Endodermal cell (in vitro differentiated cells): ENCODE measurements around the gene ADTRP. TPM values are rescaled to one million over a fixed set of nuclear protein-coding genes. Genes with fewer than 3 reads are reported as not detected.

Experiments used
- DNase-seq: peaks from one replicate; pipeline ENCODE4 v3.0.0-alpha.2; 2017
- H3K27ac ChIP-seq: 2 replicates; pipeline ENCODE4 v1.5.1; 2013; ENCODE audit warnings: mild to moderate bottlenecking, low read depth, low read length, moderate library complexity
- H3K27me3 ChIP-seq: 2 replicates; pipeline ENCODE4 v1.6.1; 2013; ENCODE audit warnings: mild to moderate bottlenecking, low read length, moderate library complexity; ENCODE audit not compliant: insufficient read depth, control insufficient read depth, poor library complexity, severe bottlenecking
- H3K36me3 ChIP-seq: 2 replicates; pipeline ENCODE4 v1.7.0; 2013; ENCODE audit warnings: mild to moderate bottlenecking, low read length, moderate library complexity; ENCODE audit not compliant: control insufficient read depth, insufficient read depth
- H3K4me1 ChIP-seq: one replicate; pipeline ENCODE4 v1.7.0; 2013; ENCODE audit warnings: low read length; ENCODE audit not compliant: control insufficient read depth, insufficient read depth
- H3K4me3 ChIP-seq: 2 replicates; pipeline ENCODE4 v1.5.1; 2013; ENCODE audit warnings: mild to moderate bottlenecking, low read length, moderate library complexity
- H3K9ac ChIP-seq: 2 replicates; pipeline ENCODE4 v1.6.1; 2013; ENCODE audit warnings: mild to moderate bottlenecking, low read length, moderate library complexity; ENCODE audit not compliant: poor library complexity, severe bottlenecking; ENCODE audit errors: extremely low read depth
- H3K9me3 ChIP-seq: 2 replicates; pipeline ENCODE4 v1.6.1; 2013; ENCODE audit warnings: mild to moderate bottlenecking, low read length, moderate library complexity; ENCODE audit not compliant: control insufficient read depth
- H3K27ac Mint-ChIP-seq: 2 replicates; pipeline ENCODE4 v1.8.0; 2020; ENCODE audit warnings: mixed read lengths
- H3K27me3 Mint-ChIP-seq: 2 replicates; pipeline ENCODE4 v1.8.0; 2021; ENCODE audit warnings: mild to moderate bottlenecking, mixed read lengths; ENCODE audit not compliant: insufficient read depth
- H3K36me3 Mint-ChIP-seq: 2 replicates; pipeline ENCODE4 v1.8.0; 2020; ENCODE audit warnings: low read depth, mixed read lengths
- H3K4me1 Mint-ChIP-seq: 2 replicates; pipeline ENCODE4 v1.8.0; 2020; ENCODE audit warnings: mixed read lengths
- H3K4me3 Mint-ChIP-seq: 2 replicates; pipeline ENCODE4 v1.8.0; 2020; ENCODE audit warnings: mild to moderate bottlenecking, moderate library complexity, mixed read lengths
- H3K9me3 Mint-ChIP-seq: 2 replicates; pipeline ENCODE4 v1.8.0; 2020; ENCODE audit warnings: mild to moderate bottlenecking, mixed read lengths
- WGBS, 2 experiments: methylation state at CpG; one replicate each; pipeline versions ENCODE4 v1.1.5 to v1.1.7; 2013; ENCODE audit warnings: missing lambda C conversion rate in 2 of 2, mixed read lengths in 1 of 2; ENCODE audit not compliant: insufficient coverage in 1 of 2, insufficient read length in 1 of 2; 5-methylcytosine and 5-hydroxymethylcytosine counted together
- total RNA-seq, 2 donors: library from RNA; stranded (reverse); fragmentation: NEBNext Ultra II Directional in 1 of 2; extraction: Animal tissue kit (Norgen Biotek cat#: 25700) in 1 of 2; gene quantifications; 2 replicates in 1 of 2; 3 replicates in 1 of 2; pipeline ENCODE4 v1.2.1, GENCODE V29; 2021
- TF ChIP-seq, protein P1 (sequence below): fragments of 200-600 bp; sonication (generic); conservative IDR thresholded peaks from 2 replicates; pipeline ENCODE4 v1.5.0; 2021; ENCODE audit warnings: antibody characterized with exemption, mild to moderate bottlenecking

ADTRP gene
- total RNA-seq, 2 donors from 2014 or later: 0.20 to 0.29 TPM

GRCh38 chr6:11712760-11713159 lies 65.8 kb downstream of the ADTRP start:
- Histone ChIP-seq H3K4me1 (no peaks in the 10 kb centered on the region), H3K9me3 (no peaks in the 10 kb centered on the region), H3K36me3 (no peaks in the 10 kb centered on the region), H3K27ac (no peak overlapping the region), H3K9ac (no peak overlapping the region), H3K4me3 (no peak overlapping the region), H3K27me3 (no peaks in the 10 kb centered on the region)
- H3K27me3 Mint-ChIP-seq: no peaks in the 10 kb centered on the region
- H3K9me3 Mint-ChIP-seq: peaks cover 7% of the 10 kb centered on the region
- TF ChIP-seq, protein P1, sequence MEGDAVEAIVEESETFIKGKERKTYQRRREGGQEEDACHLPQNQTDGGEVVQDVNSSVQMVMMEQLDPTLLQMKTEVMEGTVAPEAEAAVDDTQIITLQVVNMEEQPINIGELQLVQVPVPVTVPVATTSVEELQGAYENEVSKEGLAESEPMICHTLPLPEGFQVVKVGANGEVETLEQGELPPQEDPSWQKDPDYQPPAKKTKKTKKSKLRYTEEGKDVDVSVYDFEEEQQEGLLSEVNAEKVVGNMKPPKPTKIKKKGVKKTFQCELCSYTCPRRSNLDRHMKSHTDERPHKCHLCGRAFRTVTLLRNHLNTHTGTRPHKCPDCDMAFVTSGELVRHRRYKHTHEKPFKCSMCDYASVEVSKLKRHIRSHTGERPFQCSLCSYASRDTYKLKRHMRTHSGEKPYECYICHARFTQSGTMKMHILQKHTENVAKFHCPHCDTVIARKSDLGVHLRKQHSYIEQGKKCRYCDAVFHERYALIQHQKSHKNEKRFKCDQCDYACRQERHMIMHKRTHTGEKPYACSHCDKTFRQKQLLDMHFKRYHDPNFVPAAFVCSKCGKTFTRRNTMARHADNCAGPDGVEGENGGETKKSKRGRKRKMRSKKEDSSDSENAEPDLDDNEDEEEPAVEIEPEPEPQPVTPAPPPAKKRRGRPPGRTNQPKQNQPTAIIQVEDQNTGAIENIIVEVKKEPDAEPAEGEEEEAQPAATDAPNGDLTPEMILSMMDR: no peak
- H3K36me3 Mint-ChIP-seq: no peaks in the 10 kb centered on the region
- no peak overlapping the region for H3K4me3 Mint-ChIP-seq
- peaks cover 4% of the 10 kb centered on the region for H3K4me1 Mint-ChIP-seq
- DNase-seq: no peak
- 90 to 95% methylated on average over 2 to 6 of the region's 6 CpGs for WGBS, 2 experiments
- no peak overlapping the region for H3K27ac Mint-ChIP-seq

DNA sequence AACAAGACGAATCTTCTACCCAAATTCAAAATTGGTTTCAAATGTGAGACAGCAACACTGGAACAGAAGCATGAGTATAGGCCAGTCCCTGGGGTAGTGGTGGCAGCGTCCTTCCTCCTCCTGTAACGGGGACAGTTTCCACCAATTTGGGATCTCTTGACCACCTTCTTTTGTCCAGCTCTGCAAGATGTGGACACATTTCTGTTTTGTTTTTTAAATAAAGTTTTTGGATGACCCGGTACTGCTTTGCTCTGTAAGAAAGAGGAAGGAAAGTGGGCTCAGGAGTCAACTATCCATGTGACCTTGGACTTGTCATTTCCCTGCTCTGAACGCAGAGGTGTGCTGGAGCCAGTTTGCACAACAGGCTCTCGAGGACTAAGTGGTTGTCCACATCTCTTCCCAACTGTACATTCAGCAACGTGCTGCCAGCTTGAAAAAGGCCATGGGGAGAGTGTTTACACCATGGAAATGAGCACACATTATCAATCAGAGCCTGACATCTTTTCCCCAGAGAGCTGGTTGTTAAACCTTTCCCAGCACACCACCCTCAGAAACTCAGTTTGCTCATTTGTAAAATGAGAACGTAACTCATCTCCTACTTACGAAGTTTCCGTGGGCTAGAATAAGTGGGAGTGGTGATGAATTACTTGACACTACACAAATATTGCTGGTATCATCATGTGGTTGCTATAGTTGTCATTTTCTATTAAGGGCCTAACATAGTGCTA lies 66.5 kb downstream of the ADTRP start:
- H3K27me3 Mint-ChIP-seq: no peaks in the 10 kb centered on the region
- no peak for DNase-seq
- H3K36me3 ChIP-seq: no peaks in the 10 kb centered on the region
- H3K27ac ChIP-seq: no peak overlapping the region
- no peak overlapping the region for H3K4me3 Mint-ChIP-seq
- no peaks in the 10 kb centered on the region for H3K27me3 ChIP-seq
- no peaks in the 10 kb centered on the region for H3K9me3 ChIP-seq
- peaks cover 7% of the 10 kb centered on the region for H3K9me3 Mint-ChIP-seq
- H3K4me1 Mint-ChIP-seq: peaks cover 4% of the 10 kb centered on the region
- TF ChIP-seq, protein P1: no peak
- no peaks in the 10 kb centered on the region for H3K36me3 Mint-ChIP-seq
- H3K4me1 ChIP-seq: no peaks in the 10 kb centered on the region
- H3K4me3 ChIP-seq: no peak overlapping the region
- WGBS, 2 experiments: 84 to 97% methylated on average over 5 to 10 of the region's 10 CpGs
- H3K27ac Mint-ChIP-seq: no peak overlapping the region
- H3K9ac ChIP-seq: no peak overlapping the region

GRCh38 chr6:11711003-11711983 lies 67.3 kb downstream of the ADTRP start:
- no peak overlapping the region for H3K27ac ChIP-seq
- H3K9me3 ChIP-seq: no peaks in the 10 kb centered on the region
- H3K4me1 ChIP-seq: no peaks in the 10 kb centered on the region
- no peak overlapping the region for H3K4me3 ChIP-seq
- Mint-ChIP-seq H3K27ac (no peak overlapping the region), H3K36me3 (no peaks in the 10 kb centered on the region), H3K27me3 (no peaks in the 10 kb centered on the region), H3K4me3 (no peak overlapping the region), H3K4me1 (peaks cover 4% of the 10 kb centered on the region), H3K9me3 (peaks cover 7% of the 10 kb centered on the region)
- DNase-seq: no peak
- TF ChIP-seq, protein P1: no peak
- H3K9ac ChIP-seq: no peak overlapping the region
- no peaks in the 10 kb centered on the region for H3K27me3 ChIP-seq
- 94 to 98% methylated on average over 15 to 21 of the region's 21 CpGs for WGBS, 2 experiments
- no peaks in the 10 kb centered on the region for H3K36me3 ChIP-seq
